C4-2B (cell line): ENCODE measurements around the gene ERFE.

Source experiments
- H3K27ac ChIP-seq: fragments of 450-650 bp; 2 replicates; pipeline ENCODE4 v1.5.1; 2017
- CTCF ChIP-seq: fragments of 450-650 bp; conservative IDR thresholded peaks from 2 replicates; pipeline ENCODE4 v1.5.1; 2017; ENCODE audit warnings: mild to moderate bottlenecking
- ZFX ChIP-seq: fragments of 450-650 bp; IDR thresholded peaks from 2 replicates; pipeline ENCODE4 v1.6.1; 2017

The ERFE gene

GRCh38 chr2:238151205-238151604 lies 7.6 kb upstream of the ERFE start:
- TF ChIP-seq CTCF = no peak
- TF ChIP-seq ZFX = no peak

GRCh38 chr2:238151628-238152235 lies 7.0 kb upstream of the ERFE start:
- TF ChIP-seq ZFX (no peak), CTCF (no peak)
- H3K27ac ChIP-seq = no peak overlapping the region

More at GRCh38 chr2:238151205-238151604, 7.6 kb upstream of the ERFE start:
- no peak overlapping the region for H3K27ac ChIP-seq

GRCh38 chr2:238152771-238153688 lies 5.7 kb upstream of the ERFE start:
- TF ChIP-seq ZFX (no peak), CTCF (no peak; the same call in 1 of the 2 replicates)
- no peak overlapping the region for H3K27ac ChIP-seq

GRCh38 chr2:238154570-238154969 lies 4.2 kb upstream of the ERFE start:
- H3K27ac ChIP-seq = no peak overlapping the region
- TF ChIP-seq ZFX = no peak
- TF ChIP-seq CTCF = no peak

- no peak for TF ChIP-seq CTCF
- TF ChIP-seq ZFX = no peak
These were observed 3.6 kb upstream of the ERFE start for GRCh38 chr2:238155051-238155760.

GRCh38 chr2:238155761-238156694 lies 2.7 kb upstream of the ERFE start:
- TF ChIP-seq ZFX = no peak
- H3K27ac ChIP-seq = no peak overlapping the region

More at GRCh38 chr2:238155051-238155760, 3.6 kb upstream of the ERFE start:
- H3K27ac ChIP-seq = no peak overlapping the region

GRCh38 chr2:238157506-238158017 lies 1.2 kb upstream of the ERFE start:
- H3K27ac ChIP-seq = no peak overlapping the region
- no peak for TF ChIP-seq CTCF
- no peak for TF ChIP-seq ZFX
